ENCODE measurements around the gene COMT. TPM values are rescaled to one million over a fixed set of nuclear protein-coding genes. Genes with fewer than 3 reads are reported as not detected.
"Not testable (repeated sequence)": the region's sequence is repeated elsewhere in the genome, so short reads cannot be mapped to it uniquely, and the experiment has no call there.

Gene COMT
- polyA plus RNA-seq, 4 donors, result 103 to 157 (median 124) TPM

DNA sequence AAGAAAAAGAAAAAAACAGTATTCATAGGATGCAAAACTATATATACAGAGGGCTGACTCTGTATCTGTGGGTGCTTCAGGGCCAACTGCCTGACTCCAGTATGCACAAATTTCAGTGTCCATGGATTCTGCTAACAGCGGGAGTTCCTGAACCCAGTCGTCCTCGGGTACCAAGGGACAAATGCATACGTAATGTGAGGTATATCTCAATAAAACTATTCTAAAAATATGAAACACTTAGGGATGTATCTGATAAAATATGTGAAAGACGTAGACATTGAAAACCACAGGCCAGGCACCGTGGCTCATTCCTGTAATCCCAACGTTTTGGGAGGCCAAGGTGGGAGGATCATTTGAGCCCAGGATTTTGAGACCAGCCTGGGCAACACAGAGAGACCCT is 13.9 kb upstream of the COMT start:
- no peak for DNase-seq (ENCODE audit: low read depth in 4 of 4, low spot score in 2 of 4)

DNA sequence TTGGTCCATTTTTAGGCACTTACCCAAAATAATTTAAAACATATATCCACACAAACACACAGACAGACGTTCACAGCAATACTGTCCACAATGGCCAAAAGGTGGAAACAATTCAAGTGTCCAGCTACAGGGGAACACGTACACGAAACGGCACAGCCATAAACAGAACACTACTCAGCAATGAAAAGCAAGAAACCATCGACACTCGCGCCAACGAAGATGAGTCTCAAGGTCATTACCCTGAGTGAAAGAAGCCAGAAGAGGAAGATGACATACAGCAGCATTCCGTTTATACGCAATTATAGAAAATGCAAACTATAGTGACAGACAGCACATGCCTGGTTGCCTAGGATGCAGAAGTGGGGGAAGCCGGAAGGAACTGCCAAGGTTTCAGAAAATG is 13.4 kb upstream of the COMT start:
- DNase-seq (ENCODE audit: low read depth in 4 of 4, low spot score in 2 of 4), result no peak

DNA sequence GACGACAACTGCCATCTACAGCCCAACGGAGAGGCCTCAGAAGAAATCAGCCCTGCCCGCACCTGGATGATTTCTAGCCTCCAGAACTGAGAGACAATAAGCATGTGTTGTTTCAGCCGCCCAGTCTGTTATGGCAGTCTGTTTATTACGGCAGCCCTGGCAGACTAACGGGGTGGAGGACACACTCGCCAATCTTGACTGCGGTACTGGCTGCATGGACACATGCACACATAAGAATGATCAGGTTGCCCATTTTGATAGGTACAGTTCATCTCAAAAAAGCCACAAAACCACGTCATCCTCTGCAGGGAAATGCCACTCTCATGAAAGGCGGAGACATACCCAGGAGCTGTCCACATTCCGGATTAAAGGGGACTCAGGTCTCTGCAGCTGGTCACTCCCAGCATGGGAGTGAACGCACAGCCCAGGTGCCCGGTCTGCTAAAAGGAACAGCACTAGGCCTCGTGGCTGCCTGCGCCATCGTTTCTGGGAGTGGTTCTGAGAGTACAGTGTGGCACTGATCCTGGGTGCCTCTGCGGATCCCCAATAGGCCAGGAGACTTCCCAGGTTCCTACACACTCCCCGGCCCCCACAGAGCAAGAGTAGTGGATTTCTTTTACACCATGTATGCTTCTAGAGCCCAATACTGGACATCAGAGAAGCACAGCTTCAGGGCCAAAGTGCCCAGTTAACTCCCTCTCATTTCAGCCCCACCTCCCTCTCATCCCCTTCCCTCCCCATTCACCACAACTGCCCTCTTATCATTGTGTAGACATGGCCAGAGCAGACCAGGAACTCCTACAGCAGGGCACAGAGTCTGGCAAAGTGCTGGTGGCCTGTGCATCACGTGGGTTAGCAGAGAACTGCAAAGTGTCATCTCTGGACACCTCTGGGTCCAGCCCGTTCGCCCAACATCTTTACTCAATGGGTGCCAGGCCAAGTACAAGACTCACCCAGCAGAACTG is 11.7 kb upstream of the COMT start:
- DNase-seq (ENCODE audit: low read depth in 4 of 4, low spot score in 2 of 4), result no peak

- DNase-seq (ENCODE audit: low read depth in 4 of 4, low spot score in 2 of 4), result no peak
These were observed 10.8 kb upstream of the COMT start for GRCh38 chr22:19930551-19931486.

GRCh38 chr22:19931514-19931913 is 10.1 kb upstream of the COMT start:
- no peak for DNase-seq (ENCODE audit: low read depth in 4 of 4, low spot score in 2 of 4)

GRCh38 chr22:19932367-19933206 is 9.0 kb upstream of the COMT start:
- DNase-seq (ENCODE audit: low read depth in 4 of 4, low spot score in 2 of 4), result no peak

DNA sequence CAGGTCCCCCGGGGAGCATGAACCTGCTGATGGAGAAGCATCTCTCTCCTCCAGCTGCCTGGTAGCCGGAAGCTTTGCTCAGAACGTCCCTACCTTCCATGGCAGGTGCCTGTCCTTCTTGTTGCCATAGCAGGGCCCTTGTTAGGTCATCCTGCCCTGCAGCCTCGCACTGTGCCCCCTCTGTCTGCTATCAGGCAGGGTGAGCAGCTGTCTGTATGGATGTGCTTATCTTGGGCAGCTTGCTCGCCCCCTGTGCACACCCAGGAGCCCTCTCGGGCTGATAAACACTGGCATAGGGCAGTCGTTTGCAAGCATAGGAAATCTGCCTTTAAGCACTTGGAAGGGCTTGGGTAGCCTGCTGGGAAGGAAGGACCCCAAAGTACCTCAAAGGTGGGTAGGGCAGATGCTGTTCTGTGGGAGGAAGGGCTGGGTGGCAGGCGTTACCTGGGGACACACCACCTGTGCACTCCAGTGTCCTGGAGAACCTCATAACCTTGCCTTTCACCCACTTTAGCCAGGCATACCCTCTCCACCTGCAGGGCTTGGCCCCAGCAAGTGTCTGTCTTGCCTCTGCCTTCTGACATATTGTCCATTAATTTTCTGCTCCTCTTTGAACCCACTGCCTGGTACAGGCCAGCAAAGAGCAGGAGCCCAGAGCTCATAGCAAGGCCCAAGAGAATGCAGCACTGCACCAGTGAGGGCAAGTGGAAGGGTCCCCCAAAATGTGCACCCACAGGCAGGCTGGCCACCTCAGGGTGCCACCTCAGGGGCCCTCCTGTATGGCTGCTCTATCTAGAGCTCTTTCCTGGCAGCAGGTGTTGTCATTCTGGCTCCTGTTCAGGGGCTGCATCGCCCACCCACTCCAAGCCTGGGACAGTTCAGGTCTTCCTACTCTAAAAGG is 8.0 kb upstream of the COMT start:
- DNase-seq (ENCODE audit: low read depth in 4 of 4, low spot score in 2 of 4), result no peak

GRCh38 chr22:19935123-19935718 is 6.4 kb upstream of the COMT start:
- not testable (repeated sequence) for DNase-seq (ENCODE audit: low read depth in 4 of 4, low spot score in 2 of 4)

- DNase-seq (ENCODE audit: low read depth in 4 of 4, low spot score in 2 of 4), result no peak
These were observed 5.1 kb upstream of the COMT start for GRCh38 chr22:19936513-19936912.

DNA sequence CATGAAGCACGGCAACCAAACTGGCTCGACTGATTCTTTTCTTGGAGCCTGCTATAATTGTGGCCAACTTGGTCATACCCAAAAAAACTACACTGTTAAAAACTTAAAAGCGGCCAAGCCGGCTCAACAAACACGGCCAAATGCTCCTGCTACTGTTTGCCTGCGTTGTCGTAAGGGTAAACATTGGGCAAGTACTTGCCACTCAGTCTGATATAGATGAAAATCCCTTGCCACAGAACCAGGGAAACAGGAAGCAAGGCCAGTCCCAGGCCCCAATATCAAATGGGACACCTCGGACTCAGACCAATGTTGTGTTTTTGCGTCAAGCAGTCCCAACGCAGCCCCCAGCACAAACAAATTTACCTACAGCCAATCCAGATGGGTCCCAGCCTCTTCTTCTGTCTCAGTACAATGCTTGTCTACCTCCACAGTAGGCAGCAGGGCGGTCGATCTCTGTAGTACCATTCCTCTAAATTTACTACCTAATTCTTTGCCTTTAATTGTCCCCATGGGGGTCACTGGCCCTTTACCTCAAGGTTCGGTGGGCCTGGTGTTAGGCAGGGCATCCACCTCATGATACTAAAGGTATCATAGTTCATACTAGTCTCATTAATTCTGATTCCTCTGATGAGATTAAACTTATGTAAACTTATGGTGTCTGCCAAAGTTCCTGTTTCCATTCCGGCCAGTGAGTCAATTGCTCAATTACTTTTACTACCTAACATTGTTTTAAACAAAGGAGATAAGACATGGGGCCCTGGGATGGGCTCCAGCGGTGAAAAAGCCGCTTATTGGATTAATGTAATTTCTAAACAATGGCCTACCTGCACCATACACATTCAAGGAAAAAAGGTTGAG is 3.7 kb upstream of the COMT start:
- no peak for DNase-seq (ENCODE audit: low read depth in 4 of 4, low spot score in 2 of 4)

DNA sequence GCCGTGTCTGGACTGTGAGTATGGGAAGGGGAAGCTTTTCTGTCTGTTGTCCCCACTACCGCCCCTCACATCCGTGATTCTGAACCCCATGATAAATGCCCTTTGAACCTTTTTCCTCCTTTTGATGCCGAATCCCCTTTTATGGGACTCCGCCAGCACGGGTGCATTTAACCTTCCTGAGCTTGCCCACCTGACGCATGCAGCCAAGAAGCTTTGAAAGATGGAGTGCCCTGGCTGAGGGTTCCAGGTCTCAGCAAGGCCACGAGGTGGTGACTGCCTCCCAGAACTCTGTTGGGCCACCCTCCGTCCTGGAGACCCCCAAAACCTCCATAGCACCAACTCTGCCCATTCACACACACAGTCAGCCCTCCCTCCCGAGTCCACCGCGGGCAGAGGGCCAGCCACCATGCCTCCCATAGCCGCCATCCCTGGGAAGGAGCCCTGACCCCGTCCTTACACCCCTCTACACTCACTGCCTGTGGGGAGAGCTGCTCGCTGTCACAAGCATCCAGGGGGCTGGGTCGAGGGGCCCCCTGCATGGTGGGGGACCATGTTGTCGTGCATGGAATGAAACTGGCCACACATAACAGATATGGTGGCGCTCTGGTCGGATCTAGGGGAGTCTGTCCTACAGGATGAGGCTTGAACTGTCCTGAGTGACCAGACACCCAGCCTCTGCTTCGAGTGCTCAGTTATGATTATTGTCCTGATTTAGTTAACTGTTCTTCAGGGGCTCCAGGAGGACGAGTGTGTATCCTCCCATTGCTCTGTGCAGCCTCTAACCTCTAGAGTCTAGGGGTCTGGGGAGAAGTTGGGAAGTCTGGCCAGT is 822 bp upstream of the COMT start:
- no peak for DNase-seq (ENCODE audit: low read depth in 4 of 4, low spot score in 2 of 4)

DNA sequence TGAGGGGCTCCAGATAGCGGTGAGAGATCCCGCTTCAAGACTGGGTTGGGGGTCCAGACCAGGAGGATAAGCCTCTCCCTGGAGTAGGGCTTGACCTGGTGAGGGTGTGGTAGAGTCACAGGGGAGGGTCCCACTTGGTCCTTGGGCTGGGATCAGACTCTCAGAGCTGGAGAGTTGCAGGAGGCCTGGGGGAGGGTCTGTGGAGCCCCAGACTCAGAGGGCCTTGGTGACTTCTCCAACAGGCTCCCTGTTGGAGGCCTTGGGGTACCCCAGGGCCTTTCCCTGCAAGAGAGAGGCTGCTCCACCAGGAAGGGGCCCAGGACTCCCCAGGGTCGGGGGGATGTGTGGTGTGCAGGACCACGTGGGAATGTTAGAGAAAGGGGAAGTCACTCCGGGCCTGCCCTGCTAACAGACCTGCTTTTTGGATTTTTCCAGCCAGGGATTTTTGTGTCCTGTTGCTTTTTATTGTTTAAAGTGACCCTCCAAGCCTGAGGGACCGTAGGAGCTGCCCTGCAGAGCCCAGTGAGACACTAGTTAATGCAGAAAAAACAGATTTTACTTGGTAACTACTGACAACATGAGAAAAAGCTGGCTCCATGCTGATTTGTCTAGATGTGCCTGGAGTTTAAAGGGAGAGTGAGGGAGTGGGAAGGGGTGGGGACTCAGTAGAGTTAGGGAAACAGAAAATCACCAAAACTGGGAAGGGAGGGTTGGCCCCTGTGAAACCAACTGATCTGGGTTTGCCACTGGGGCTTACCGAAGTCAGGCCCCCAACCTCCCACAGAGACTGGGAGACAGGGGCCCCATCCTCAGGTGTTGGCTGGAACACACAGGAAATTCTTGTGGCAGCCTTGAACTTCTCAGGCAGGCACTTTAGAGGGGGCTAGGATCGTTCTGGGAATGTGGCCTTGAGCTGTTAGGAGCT is 847 bp downstream of the COMT start:
- no peak for DNase-seq (ENCODE audit: low read depth in 4 of 4, low spot score in 2 of 4)

- DNase-seq (ENCODE audit: low read depth in 4 of 4, low spot score in 2 of 4), result no peak
These were observed 1.8 kb downstream of the COMT start for GRCh38 chr22:19943082-19944026.

- no peak for DNase-seq (ENCODE audit: low read depth in 4 of 4, low spot score in 2 of 4)
These were observed 6.6 kb downstream of the COMT start for GRCh38 chr22:19948057-19948760.

Data from left renal cortex interstitium (tissue), 4 donors.